Central memory CD8-positive, alpha-beta T cell (primary cell): Measurements from ENCODE around the gene LRP6.

Experiments
- ATAC-seq: fragments of 150-1000 bp; cut with Tn5 transposase; replicated peaks from 2 replicates; pipeline ENCODE4 v1.10.0; 2022; ENCODE audit warnings: mild to moderate bottlenecking, moderate FRiP score, moderate number of reproducible peaks; ENCODE audit not compliant: poor library complexity, severe bottlenecking; ENCODE audit errors: extremely low read depth
- DNase-seq, 2 donors: peaks; one replicate each; pipeline ENCODE4 v3.0.0; 2021; ENCODE audit warnings: low spot score in 2 of 2
- H3K27ac Mint-ChIP-seq: one replicate; pipeline ENCODE4 v1.8.0; 2022; ENCODE audit warnings: low read depth, mild to moderate bottlenecking, moderate library complexity, mixed read lengths
- H3K27me3 Mint-ChIP-seq: one replicate; pipeline ENCODE4 v1.8.0; 2022; ENCODE audit warnings: mixed read lengths
- H3K36me3 Mint-ChIP-seq: one replicate; pipeline ENCODE4 v1.8.0; 2022; ENCODE audit warnings: mild to moderate bottlenecking, moderate library complexity, mixed read lengths; ENCODE audit not compliant: insufficient read depth
- H3K4me1 Mint-ChIP-seq: one replicate; pipeline ENCODE4 v1.8.0; 2022; ENCODE audit warnings: mixed read lengths
- H3K4me3 Mint-ChIP-seq: one replicate; pipeline ENCODE4 v1.8.0; 2022; ENCODE audit warnings: mild to moderate bottlenecking, moderate library complexity, mixed read lengths
- H3K9me3 Mint-ChIP-seq: one replicate; pipeline ENCODE4 v1.8.0; 2022; ENCODE audit warnings: mixed read lengths

LRP6 gene

DNA sequence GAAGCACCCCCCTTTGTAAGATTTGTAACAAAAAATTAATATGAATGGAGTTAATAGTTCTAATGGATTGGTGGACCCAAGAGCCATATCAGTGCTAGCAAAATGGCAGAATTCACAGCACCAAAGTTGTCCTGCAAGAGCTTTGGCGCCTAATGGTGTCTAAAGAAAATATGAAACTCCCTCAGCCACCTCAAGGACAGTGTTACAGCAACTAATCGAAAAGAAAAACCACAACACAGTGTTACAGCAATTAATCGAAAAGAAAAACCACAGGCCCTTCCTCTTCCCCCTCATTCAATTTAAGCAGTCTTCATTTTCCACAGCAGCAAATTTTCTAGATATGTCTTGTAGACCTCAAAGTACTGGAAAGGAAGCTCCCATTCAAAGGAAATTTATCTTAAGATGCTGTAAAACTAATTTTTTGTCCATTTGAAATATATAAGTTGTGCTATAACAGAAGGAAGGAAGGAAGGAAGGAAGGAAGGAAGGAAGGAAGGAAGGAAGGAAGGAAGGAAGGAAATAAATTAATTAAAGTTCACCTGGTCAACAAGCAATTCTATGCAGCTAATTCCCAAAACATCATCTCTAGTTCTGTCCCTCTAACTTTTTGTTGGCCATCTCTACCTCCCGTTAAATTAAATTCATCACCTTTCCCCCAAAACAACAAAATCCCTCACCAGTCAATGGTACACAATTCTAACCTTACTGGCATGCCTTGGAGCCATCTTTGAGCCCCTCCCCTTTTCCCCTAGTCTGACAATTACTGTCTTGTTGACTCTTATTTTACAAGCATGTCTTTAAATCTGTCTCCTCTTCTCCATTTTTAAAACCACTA lies 17.4 kb downstream of the LRP6 start:
- peaks cover 2% of the 10 kb centered on the region for H3K27me3 Mint-ChIP-seq
- no peaks in the 10 kb centered on the region for H3K36me3 Mint-ChIP-seq
- H3K9me3 Mint-ChIP-seq: no peaks in the 10 kb centered on the region
- no peak overlapping the region for H3K4me3 Mint-ChIP-seq
- DNase-seq: no peak
- ATAC-seq: no peak
- peaks cover 16% of the 10 kb centered on the region for H3K4me1 Mint-ChIP-seq
- no peak overlapping the region for H3K27ac Mint-ChIP-seq

DNA sequence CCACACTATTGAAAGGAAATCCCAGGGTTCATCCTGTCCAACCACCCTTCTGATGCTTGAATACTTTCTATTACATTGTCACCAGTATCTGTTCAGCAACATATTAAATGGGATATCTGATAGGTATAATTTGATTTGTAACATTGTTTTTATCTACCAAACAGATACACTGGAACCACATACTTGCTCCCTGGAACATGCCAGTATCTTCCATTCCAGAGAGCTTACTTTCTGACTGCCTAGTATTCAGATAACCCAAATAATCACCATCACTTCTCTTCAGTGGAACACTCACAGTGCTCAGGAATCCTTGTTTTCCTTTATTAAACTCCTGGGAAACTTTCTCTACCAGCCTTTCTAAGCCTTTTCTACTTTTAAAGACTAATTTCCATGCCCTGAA lies 19.3 kb downstream of the LRP6 start:
- H3K9me3 Mint-ChIP-seq: no peaks in the 10 kb centered on the region
- peaks cover 13% of the 10 kb centered on the region for H3K27me3 Mint-ChIP-seq
- H3K36me3 Mint-ChIP-seq: no peaks in the 10 kb centered on the region
- DNase-seq: no peak
- no peak overlapping the region for H3K4me3 Mint-ChIP-seq
- H3K27ac Mint-ChIP-seq: no peak overlapping the region
- no peak for ATAC-seq
- peaks cover 16% of the 10 kb centered on the region for H3K4me1 Mint-ChIP-seq

DNA sequence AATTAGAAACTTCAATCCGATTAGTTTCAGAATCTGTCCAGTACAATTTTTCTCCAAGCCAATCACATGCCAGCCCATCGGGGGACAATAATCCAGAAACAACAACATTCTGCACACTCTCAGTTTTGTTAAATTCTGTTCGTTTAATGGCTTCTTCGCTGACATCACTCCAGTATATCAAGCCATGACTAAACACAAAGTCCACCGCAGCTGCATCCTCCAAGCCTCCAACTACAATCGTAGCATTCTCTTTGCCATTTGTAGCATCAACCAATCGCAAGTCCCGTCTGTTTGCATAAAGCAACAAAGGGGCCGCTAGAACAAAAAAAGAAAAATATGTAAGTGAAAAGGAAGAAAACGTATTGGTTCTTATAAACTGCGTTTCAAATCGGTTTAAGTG lies 22.5 kb downstream of the LRP6 start:
- Mint-ChIP-seq H3K27me3 (peaks cover 45% of the 10 kb centered on the region), H3K4me1 (peaks cover 7% of the 10 kb centered on the region), H3K27ac (no peak overlapping the region), H3K36me3 (no peaks in the 10 kb centered on the region), H3K4me3 (no peak overlapping the region), H3K9me3 (no peaks in the 10 kb centered on the region)
- no peak for ATAC-seq
- DNase-seq: no peak

DNA sequence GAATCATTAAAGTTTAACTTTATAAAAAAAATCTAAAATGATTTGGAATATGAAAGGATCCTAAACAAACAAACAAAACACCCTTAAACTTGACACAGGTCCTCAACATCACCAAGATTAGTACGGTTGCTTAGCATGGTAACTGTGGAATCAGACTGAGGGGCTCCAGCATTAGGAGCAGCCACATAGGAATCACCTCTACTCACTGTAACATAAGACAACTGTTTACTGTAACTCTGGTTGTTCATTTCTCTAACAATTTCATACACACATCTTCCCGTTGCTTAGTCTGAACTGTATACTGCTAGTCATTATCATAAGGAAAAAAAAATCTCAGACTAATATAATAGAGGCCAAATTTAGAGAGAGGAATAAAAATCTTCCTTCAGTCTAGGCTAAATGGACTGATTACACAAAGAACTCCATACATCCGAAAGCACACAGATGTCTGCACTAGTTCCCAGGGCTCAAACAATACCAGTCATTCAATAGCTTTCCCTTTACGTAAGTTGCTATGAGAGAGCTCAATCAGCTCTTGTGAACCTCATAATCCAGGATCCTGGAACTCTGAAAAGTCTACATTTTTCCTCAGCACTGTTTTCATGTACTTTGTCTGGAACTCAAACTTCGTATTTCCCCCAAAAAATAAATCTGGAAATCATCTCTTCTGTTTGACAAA lies 26.0 kb downstream of the LRP6 start:
- H3K4me1 Mint-ChIP-seq: no peaks in the 10 kb centered on the region
- no peaks in the 10 kb centered on the region for H3K9me3 Mint-ChIP-seq
- ATAC-seq (no peak), DNase-seq (no peak)
- no peak overlapping the region for H3K27ac Mint-ChIP-seq
- no peaks in the 10 kb centered on the region for H3K36me3 Mint-ChIP-seq
- no peak overlapping the region for H3K4me3 Mint-ChIP-seq
- peaks cover 80% of the 10 kb centered on the region for H3K27me3 Mint-ChIP-seq

DNA sequence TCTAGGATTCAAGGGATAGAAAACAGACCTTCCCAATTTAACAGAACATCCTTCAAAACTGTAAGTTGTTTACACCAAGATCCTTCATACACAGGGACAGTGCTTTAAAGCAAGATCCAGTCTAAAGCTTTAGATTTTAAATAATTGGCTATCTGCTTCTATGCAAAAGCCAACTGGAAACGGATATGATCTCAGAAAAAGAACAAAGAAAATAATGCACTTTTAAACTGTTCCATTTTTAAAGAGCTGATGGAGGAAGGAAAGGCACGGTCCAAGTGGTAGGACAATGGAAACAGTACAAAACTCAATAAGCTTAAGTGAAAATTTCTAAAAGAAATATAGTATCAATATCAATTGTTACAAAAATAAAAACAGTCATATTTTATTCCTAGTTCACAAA lies 27.7 kb downstream of the LRP6 start:
- DNase-seq (no peak), ATAC-seq (no peak)
- Mint-ChIP-seq H3K9me3 (no peaks in the 10 kb centered on the region), H3K36me3 (no peaks in the 10 kb centered on the region), H3K4me1 (no peaks in the 10 kb centered on the region), H3K4me3 (no peak overlapping the region), H3K27me3 (peaks cover 93% of the 10 kb centered on the region), H3K27ac (no peak overlapping the region)

DNA sequence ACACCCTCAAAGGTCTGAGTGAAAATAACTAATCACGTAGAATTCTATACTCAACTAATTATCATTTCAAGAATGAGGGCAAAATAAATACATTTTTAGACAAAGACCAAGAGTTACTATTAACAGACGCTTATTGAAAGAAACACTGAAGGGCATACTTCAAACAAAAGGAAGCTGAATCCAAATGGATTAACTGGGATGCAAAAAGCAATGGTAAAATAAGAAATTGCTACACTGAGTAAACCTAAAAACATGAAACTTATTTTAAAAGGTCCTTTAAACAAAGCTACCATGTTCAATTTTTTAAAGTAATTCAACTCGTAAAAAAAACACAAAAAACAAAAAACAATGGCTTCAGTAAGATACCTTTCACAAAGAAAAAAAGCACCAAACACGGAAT lies 28.2 kb downstream of the LRP6 start:
- Mint-ChIP-seq H3K4me1 (no peaks in the 10 kb centered on the region), H3K4me3 (no peak overlapping the region), H3K27ac (no peak overlapping the region), H3K36me3 (no peaks in the 10 kb centered on the region), H3K27me3 (peaks cover 94% of the 10 kb centered on the region), H3K9me3 (no peaks in the 10 kb centered on the region)
- no peak for ATAC-seq
- no peak for DNase-seq

DNA sequence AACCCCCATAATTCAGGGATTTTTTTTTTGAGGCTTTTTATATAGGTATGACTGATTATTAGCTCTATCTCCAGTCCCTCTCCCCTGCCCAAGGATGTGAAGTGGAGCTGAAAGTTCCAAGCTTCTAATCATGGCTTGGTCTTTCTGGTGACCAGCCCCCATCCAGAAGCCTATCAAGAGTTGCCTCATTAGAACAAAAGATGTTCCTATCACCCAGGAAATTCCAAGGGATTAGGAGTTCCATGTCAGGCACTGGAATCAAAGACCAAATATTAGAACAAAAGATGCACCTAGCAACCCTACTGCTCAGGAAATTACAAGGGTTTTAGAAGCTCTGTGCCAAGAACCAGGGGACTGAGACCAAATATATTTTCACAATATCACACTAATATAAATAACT lies 29.9 kb downstream of the LRP6 start:
- Mint-ChIP-seq H3K9me3 (no peaks in the 10 kb centered on the region), H3K27ac (no peak overlapping the region), H3K4me3 (no peak overlapping the region), H3K4me1 (no peaks in the 10 kb centered on the region), H3K36me3 (no peaks in the 10 kb centered on the region), H3K27me3 (peaks cover 95% of the 10 kb centered on the region)
- DNase-seq: no peak
- no peak for ATAC-seq

DNA sequence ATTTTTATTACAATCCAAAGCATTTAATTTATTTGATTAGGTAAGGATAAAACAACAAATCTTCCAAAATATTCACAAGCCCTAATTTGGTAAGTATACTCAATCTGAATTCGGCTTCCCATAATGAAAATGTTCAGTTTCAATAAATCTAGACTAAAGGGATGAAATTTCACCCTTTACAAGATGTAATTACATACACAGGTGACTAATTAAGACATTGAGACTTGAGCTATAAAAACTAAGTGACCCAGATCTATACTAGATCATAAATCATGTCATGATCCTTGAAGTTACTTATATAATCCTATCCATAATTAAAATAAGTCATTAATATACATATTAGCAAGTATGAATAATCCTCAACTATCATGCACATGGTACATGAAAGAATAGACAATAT lies 36.6 kb downstream of the LRP6 start:
- Mint-ChIP-seq H3K4me1 (no peaks in the 10 kb centered on the region), H3K4me3 (no peak overlapping the region), H3K27me3 (peaks cover 58% of the 10 kb centered on the region), H3K36me3 (no peaks in the 10 kb centered on the region), H3K9me3 (no peaks in the 10 kb centered on the region), H3K27ac (no peak overlapping the region)
- DNase-seq: no peak
- ATAC-seq: no peak

DNA sequence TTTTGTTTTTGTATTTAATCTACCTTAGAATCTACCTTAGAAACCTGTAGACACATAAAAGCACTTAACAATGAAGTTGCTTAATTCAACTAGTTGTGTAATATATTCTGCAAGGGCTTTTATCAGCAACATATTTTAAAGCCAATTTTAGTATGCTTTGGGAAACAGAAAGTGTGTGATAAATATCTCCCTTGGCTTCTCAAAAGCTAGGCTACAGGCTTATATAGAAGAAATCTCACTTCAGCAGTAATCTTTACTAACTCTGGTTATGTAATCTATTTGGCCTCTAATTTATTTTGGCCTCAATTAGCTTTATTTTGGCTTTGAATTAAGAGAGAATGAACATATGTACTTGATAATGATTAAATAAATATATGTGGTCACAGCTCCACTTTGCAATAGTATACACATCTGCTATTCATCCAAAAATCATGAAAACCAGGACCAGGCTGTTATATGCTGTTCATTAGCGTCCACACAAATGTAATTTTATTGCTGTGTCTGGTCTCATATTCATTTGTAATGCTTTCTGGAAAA lies 37.2 kb downstream of the LRP6 start:
- H3K4me3 Mint-ChIP-seq: no peak overlapping the region
- ATAC-seq (no peak), DNase-seq (no peak)
- H3K27me3 Mint-ChIP-seq: peaks cover 58% of the 10 kb centered on the region
- no peaks in the 10 kb centered on the region for H3K4me1 Mint-ChIP-seq
- H3K9me3 Mint-ChIP-seq: no peaks in the 10 kb centered on the region
- no peak overlapping the region for H3K27ac Mint-ChIP-seq
- H3K36me3 Mint-ChIP-seq: no peaks in the 10 kb centered on the region

DNA sequence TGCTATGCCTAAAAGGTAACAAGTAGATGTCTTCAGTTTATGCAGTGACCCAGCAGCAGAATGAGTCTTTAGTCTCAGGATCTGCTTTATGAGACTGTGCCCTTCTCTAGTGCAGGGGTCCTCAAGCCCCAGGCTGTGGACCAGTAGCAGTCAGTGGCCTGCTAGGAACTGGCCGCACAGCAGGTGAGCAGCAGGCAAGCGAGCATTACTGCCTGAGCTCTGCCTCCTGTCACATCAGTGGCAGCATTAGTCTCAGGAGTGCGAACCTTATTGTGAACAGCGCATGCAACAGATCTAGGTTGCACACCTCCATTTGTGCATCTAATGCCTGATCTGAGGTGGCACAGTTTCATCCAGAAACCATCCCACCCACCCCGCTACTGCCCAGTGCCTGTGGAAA lies 38.4 kb downstream of the LRP6 start:
- Mint-ChIP-seq H3K27ac (no peak overlapping the region), H3K36me3 (no peaks in the 10 kb centered on the region), H3K9me3 (no peaks in the 10 kb centered on the region), H3K4me3 (no peak overlapping the region), H3K27me3 (peaks cover 59% of the 10 kb centered on the region), H3K4me1 (no peaks in the 10 kb centered on the region)
- DNase-seq (no peak), ATAC-seq (no peak)

DNA sequence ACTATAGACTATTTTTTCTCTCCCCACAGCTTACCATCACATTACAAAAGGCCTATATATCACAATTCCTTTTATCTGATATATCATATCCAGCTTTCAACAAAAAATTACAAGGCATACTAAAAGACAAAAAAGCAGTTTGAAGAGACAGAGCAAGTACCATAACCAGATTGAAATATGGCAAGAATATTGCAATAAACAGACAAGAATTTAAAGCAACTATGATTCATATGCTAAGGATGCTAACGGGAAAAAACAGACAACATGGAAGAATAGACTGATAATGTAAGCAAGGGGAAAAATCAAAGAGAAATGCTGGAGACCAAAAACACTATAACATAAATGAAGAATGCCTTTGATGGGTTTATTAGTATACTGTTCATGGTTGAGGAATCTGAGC lies 40.7 kb downstream of the LRP6 start:
- ATAC-seq (no peak), DNase-seq (no peak)
- Mint-ChIP-seq H3K27me3 (peaks cover 56% of the 10 kb centered on the region), H3K27ac (no peak overlapping the region), H3K4me3 (no peak overlapping the region), H3K9me3 (no peaks in the 10 kb centered on the region), H3K4me1 (no peaks in the 10 kb centered on the region), H3K36me3 (no peaks in the 10 kb centered on the region)

DNA sequence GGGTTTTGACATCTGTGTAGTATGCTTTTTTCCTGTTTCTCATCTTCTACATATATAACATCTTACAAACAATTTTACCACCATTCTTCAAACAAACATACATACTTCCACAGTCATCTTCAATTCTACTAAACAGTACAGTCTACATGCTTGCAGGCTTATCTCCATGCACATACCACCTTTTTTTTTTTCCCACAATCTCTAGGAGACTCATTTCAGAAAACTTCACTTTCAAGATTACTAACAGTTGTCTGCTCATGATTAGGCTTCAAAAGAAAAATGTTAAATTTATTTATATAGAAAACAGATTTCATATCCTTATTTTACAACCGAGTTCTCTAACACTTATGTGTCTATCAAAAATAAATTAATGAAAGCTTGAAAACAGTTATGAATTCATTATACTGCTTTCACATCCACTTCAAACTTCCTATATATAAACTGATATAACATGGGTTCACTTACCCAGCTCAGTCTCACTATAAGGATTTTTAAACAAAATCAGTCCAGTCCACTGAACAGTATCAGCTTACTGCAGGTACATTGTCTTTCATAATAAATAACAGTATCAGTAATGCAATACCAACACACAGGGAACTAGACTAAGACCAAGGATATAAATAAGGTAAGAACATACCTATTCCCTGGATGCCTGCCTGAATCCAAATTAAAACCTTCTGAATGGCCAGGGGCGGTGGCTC lies 42.5 kb downstream of the LRP6 start:
- ATAC-seq (no peak), DNase-seq (no peak)
- Mint-ChIP-seq H3K4me1 (no peaks in the 10 kb centered on the region), H3K4me3 (no peak overlapping the region), H3K9me3 (no peaks in the 10 kb centered on the region), H3K27me3 (peaks cover 74% of the 10 kb centered on the region), H3K36me3 (no peaks in the 10 kb centered on the region), H3K27ac (no peak overlapping the region)
